ENCODE results near the gene ZNF175. TPM values are rescaled to one million over a fixed set of nuclear protein-coding genes. Genes with fewer than 3 reads are reported as not detected.

Gene ZNF175
- total and polyA plus RNA-seq, 2 donors (not counting 3 experiments of a cell fraction or from before 2014, with no cell fraction given): 4.9 to 16.5 TPM

- intact Hi-C loops (cut with micrococcal nuclease) (loop anchor here (5.0 kb wide), 1 partner anchor 50 kb away; no protein-coding TSS in a partner anchor), dilution Hi-C loops (cut with MboI; ENCODE audit: extremely low pct_ligation_motif_present, low sequenced_read_pairs) (no loop called here)
- no peaks in the 10 kb centered on the region for H3K79me2 ChIP-seq (ENCODE audit: control insufficient read depth, insufficient read depth, low read length)
- DNase-seq (ENCODE audit: low read depth, low spot score): no peak
- H3K27me3 ChIP-seq (ENCODE audit: control insufficient read depth in 2 of 2, insufficient read depth in 2 of 2, low read length in 2 of 2): peaks cover 0 to 1% of the 10 kb centered on the region in 2 experiments
- ChIA-PET POLR2A (no interaction called here), CTCF (interaction anchor here (0.5 to 1.5 kb wide), 3 partner anchors 9 to 62 kb away, joined by 3 to 4 read pairs (median 3); no protein-coding TSS in a partner anchor)
- H4K20me1 ChIP-seq (replicated peaks; ENCODE audit: control insufficient read depth, extremely low read depth, insufficient read depth, low read length): no peaks in the 10 kb centered on the region
- no peak for TF ChIP-seq MYC (IDR thresholded peaks at IDR 0.05; ENCODE audit: low read depth, low read length)
- no peak for TF ChIP-seq GATA2 (IDR thresholded peaks at IDR 0.05; ENCODE audit: insufficient read depth, insufficient read length, low read depth, low read length)
- TF ChIP-seq EZH2 (IDR thresholded peaks at IDR 0.05; ENCODE audit: borderline replicate concordance, low read depth, low read length, severe bottlenecking): no peak
- TF ChIP-seq POLR2AphosphoS5 (IDR thresholded peaks at IDR 0.05; ENCODE audit: insufficient read depth, low read depth, low read length): no peak
- no peak for TF ChIP-seq POLR2A (IDR thresholded peaks at IDR 0.05; ENCODE audit: low read depth, low read length)
- TF ChIP-seq, protein P1, sequence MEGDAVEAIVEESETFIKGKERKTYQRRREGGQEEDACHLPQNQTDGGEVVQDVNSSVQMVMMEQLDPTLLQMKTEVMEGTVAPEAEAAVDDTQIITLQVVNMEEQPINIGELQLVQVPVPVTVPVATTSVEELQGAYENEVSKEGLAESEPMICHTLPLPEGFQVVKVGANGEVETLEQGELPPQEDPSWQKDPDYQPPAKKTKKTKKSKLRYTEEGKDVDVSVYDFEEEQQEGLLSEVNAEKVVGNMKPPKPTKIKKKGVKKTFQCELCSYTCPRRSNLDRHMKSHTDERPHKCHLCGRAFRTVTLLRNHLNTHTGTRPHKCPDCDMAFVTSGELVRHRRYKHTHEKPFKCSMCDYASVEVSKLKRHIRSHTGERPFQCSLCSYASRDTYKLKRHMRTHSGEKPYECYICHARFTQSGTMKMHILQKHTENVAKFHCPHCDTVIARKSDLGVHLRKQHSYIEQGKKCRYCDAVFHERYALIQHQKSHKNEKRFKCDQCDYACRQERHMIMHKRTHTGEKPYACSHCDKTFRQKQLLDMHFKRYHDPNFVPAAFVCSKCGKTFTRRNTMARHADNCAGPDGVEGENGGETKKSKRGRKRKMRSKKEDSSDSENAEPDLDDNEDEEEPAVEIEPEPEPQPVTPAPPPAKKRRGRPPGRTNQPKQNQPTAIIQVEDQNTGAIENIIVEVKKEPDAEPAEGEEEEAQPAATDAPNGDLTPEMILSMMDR (IDR thresholded peaks at IDR 0.05; ENCODE audit: extremely low read depth in 1 of 2, insufficient read depth in 1 of 2, low read depth in 1 of 2, low read length in 2 of 2): no peak
- no peak overlapping the region for H3K27ac ChIP-seq (ENCODE audit: insufficient read depth, low read depth, low read length)
- no peak overlapping the region for H3K9ac ChIP-seq (replicated peaks; ENCODE audit: extremely low read depth, insufficient read depth, low read length)
- no peak for FAIRE-seq
- no peaks in the 10 kb centered on the region for H3K9me1 ChIP-seq (replicated peaks; ENCODE audit: control insufficient read depth, extremely low read depth, insufficient read depth, low read length)
- no peaks in the 10 kb centered on the region for H3K36me3 ChIP-seq (ENCODE audit: control insufficient read depth in 2 of 2, extremely low read depth in 1 of 2, insufficient read depth in 2 of 2, low read length in 2 of 2)
- H3K4me1 ChIP-seq (ENCODE audit: control insufficient read depth, extremely low read depth, insufficient read depth, low read length): no peaks in the 10 kb centered on the region
- no peak overlapping the region for H3K4me3 ChIP-seq (replicated peaks in 1 of 3; ENCODE audit: insufficient read depth in 1 of 3, low read depth in 1 of 3, low read length in 3 of 3)
- no peak overlapping the region for H2AFZ ChIP-seq (ENCODE audit: low read depth, low read length)
- H3K9me3 ChIP-seq (replicated peaks; ENCODE audit: control insufficient read depth, insufficient read depth, low read length): no peaks in the 10 kb centered on the region
- no peak overlapping the region for H3K4me2 ChIP-seq (ENCODE audit: insufficient read depth, low read length)
- no TSS peak for BruUV-seq (replicated peaks)
These were observed 36.0 kb downstream of the ZNF175 start for GRCh38 chr19:51607077-51607476.

All from endothelial cell of umbilical vein (primary cell).